ENCODE measurements around the gene SCFD2.

GRCh38 chr4:53123819-53124218, 242.0 kb downstream of the SCFD2 start:
- TF ChIP-seq, protein P1, sequence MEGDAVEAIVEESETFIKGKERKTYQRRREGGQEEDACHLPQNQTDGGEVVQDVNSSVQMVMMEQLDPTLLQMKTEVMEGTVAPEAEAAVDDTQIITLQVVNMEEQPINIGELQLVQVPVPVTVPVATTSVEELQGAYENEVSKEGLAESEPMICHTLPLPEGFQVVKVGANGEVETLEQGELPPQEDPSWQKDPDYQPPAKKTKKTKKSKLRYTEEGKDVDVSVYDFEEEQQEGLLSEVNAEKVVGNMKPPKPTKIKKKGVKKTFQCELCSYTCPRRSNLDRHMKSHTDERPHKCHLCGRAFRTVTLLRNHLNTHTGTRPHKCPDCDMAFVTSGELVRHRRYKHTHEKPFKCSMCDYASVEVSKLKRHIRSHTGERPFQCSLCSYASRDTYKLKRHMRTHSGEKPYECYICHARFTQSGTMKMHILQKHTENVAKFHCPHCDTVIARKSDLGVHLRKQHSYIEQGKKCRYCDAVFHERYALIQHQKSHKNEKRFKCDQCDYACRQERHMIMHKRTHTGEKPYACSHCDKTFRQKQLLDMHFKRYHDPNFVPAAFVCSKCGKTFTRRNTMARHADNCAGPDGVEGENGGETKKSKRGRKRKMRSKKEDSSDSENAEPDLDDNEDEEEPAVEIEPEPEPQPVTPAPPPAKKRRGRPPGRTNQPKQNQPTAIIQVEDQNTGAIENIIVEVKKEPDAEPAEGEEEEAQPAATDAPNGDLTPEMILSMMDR (IDR thresholded peaks at IDR 0.05; ENCODE audit: borderline replicate concordance, extremely low read depth, low read length, poor library complexity, severe bottlenecking): no peak
- no peak for TF ChIP-seq EZH2 (IDR thresholded peaks at IDR 0.05; ENCODE audit: borderline replicate concordance, low read depth, low read length, severe bottlenecking)

All from DND-41 (cell line).